CD14-positive monocyte (primary cell): Measurements from ENCODE around the gene IQSEC3. TPM values are rescaled to one million over a fixed set of nuclear protein-coding genes. Genes with fewer than 3 reads are reported as not detected.

ENCODE experiments used
- DNase-seq, 3 donors: peaks; one replicate each; pipeline ENCODE4 v3.0.0-alpha.2; 2011 to 2022
- H2AFZ ChIP-seq: 2 replicates; pipeline ENCODE4 v1.6.0; 2012; ENCODE audit warnings: mild to moderate bottlenecking, low read depth, low read length, inconsistent platforms; ENCODE audit not compliant: insufficient read depth, poor library complexity, severe bottlenecking
- H3K27ac ChIP-seq, 2 donors: 1 replicate in 1 of 2; 2 replicates in 1 of 2; pipeline ENCODE4 v1.5.1; 2012 to 2013; ENCODE audit warnings: low read length in 2 of 2, control low read depth in 1 of 2, inconsistent platforms in 1 of 2, low read depth in 1 of 2, mild to moderate bottlenecking in 1 of 2
- H3K27me3 ChIP-seq, 2 donors: one replicate each; pipeline versions ENCODE4 v1.6.0 to v1.6.1; 2011 to 2013; ENCODE audit warnings: low read length in 2 of 2; ENCODE audit not compliant: control insufficient read depth in 2 of 2, insufficient read depth in 2 of 2
- H3K36me3 ChIP-seq, 2 donors: replicated peaks in 1 of 2; 1 replicate in 1 of 2; 2 replicates in 1 of 2; pipeline versions ENCODE4 v1.5.1 to v1.6.1; 2012 to 2013; ENCODE audit warnings: low read length in 2 of 2, control low read depth in 1 of 2, inconsistent platforms in 1 of 2, mild to moderate bottlenecking in 1 of 2; ENCODE audit not compliant: insufficient read depth in 2 of 2, control insufficient read depth in 1 of 2
- H3K4me1 ChIP-seq, 2 donors: 1 replicate in 1 of 2; 2 replicates in 1 of 2; pipeline versions ENCODE4 v1.5.1 to v1.6.1; 2012 to 2013; ENCODE audit warnings: low read length in 2 of 2, control low read depth in 1 of 2, inconsistent platforms in 1 of 2, mild to moderate bottlenecking in 1 of 2, moderate library complexity in 1 of 2; ENCODE audit not compliant: insufficient read depth in 2 of 2, control insufficient read depth in 1 of 2
- H3K4me2 ChIP-seq: replicated peaks from 2 replicates; pipeline ENCODE3; 2012; ENCODE audit warnings: low read length, moderate library complexity, mild to moderate bottlenecking; ENCODE audit not compliant: poor library complexity, severe bottlenecking; ENCODE audit errors: extremely low read depth
- H3K4me3 ChIP-seq, 3 experiments: fragments of 200-600 bp in 1 of 3; sonication (generic) in 1 of 3; replicated peaks in 1 of 3; 1 replicate in 2 of 3; 2 replicates in 1 of 3; pipeline ENCODE4 v1.5.1; 2011 to 2013; ENCODE audit warnings: low read length in 3 of 3, mild to moderate bottlenecking in 3 of 3, control low read depth in 2 of 3, low read depth in 2 of 3, inconsistent platforms in 1 of 3, moderate library complexity in 1 of 3
- H3K79me2 ChIP-seq: 2 replicates; pipeline ENCODE4 v1.6.0; 2012; ENCODE audit warnings: mild to moderate bottlenecking, control low read depth, inconsistent platforms, low read length, moderate library complexity; ENCODE audit not compliant: insufficient read depth
- H3K9ac ChIP-seq: 2 replicates; pipeline ENCODE4 v1.6.0; 2017; ENCODE audit warnings: low read length, mild to moderate bottlenecking; ENCODE audit not compliant: insufficient read depth, poor library complexity, severe bottlenecking
- H3K9me3 ChIP-seq, 2 donors: replicated peaks in 1 of 2; 1 replicate in 1 of 2; 2 replicates in 1 of 2; pipeline versions ENCODE4 v1.5.1 to v1.6.1; 2012 to 2013; ENCODE audit warnings: low read length in 2 of 2, control low read depth in 1 of 2; ENCODE audit not compliant: control insufficient read depth in 1 of 2, insufficient read depth in 1 of 2
- H4K20me1 ChIP-seq: 2 replicates; pipeline ENCODE4 v1.6.0; 2012; ENCODE audit warnings: mild to moderate bottlenecking, low read length, control low read depth, moderate library complexity; ENCODE audit not compliant: insufficient read depth
- H3K27ac Mint-ChIP-seq, 7 donors: one replicate each; pipeline ENCODE4 v1.8.0; 2020; ENCODE audit warnings: mild to moderate bottlenecking in 7 of 7, mixed read lengths in 7 of 7, moderate library complexity in 6 of 7, inconsistent platforms in 2 of 7
- H3K27me3 Mint-ChIP-seq, 3 donors: one replicate each; pipeline ENCODE4 v1.8.0; 2021 to 2022; ENCODE audit warnings: low read depth in 3 of 3, mild to moderate bottlenecking in 3 of 3, mixed read lengths in 3 of 3, moderate library complexity in 3 of 3, inconsistent platforms in 1 of 3
- H3K36me3 Mint-ChIP-seq, 2 donors: one replicate each; pipeline ENCODE4 v1.8.0; 2020; ENCODE audit warnings: mixed read lengths in 2 of 2, inconsistent platforms in 1 of 2, mild to moderate bottlenecking in 1 of 2
- H3K4me1 Mint-ChIP-seq: one replicate; pipeline ENCODE4 v1.8.0; 2020; ENCODE audit warnings: mild to moderate bottlenecking, mixed read lengths
- H3K4me3 Mint-ChIP-seq, 2 donors: one replicate each; pipeline ENCODE4 v1.8.0; 2020; ENCODE audit warnings: mild to moderate bottlenecking in 2 of 2, mixed read lengths in 2 of 2, moderate library complexity in 1 of 2
- H3K9me3 Mint-ChIP-seq, 7 donors: one replicate each; pipeline ENCODE4 v1.8.0; 2020 to 2022; ENCODE audit warnings: mixed read lengths in 7 of 7, mild to moderate bottlenecking in 6 of 7, moderate library complexity in 6 of 7, inconsistent platforms in 2 of 7
- WGBS: methylation state at CpG from one replicate; pipeline ENCODE4 v1.1.5; 2013; ENCODE audit warnings: missing lambda C conversion rate; ENCODE audit not compliant: insufficient coverage; 5-methylcytosine and 5-hydroxymethylcytosine counted together
- intact Hi-C, 2 donors: fragments of 100-400 bp; cut with micrococcal nuclease; formaldehyde crosslinking; loops; one replicate each; pipeline versions ENCODE4 v1.15.0 to v1.15.1; 2023
- polyA plus RNA-seq, 3 donors: library from polyadenylated mRNA; depleted of rRNA in 1 of 3; unstranded in 2 of 3; stranded (reverse) in 1 of 3; fragments of 300-500 nt in 2 of 3; fragments of >200 nt in 1 of 3; fragmentation: Illumina TruSeq in 2 of 3; gene quantifications; 1 replicate in 2 of 3; 2 replicates in 1 of 3; pipeline ENCODE4 v1.2.3, GENCODE V29; 2012 to 2021
- TF ChIP-seq, protein P1 (sequence below): fragments of 200-600 bp; IDR thresholded peaks from one replicate; pipeline ENCODE4 v1.8.0; 2022; ENCODE audit warnings: antibody characterized with exemption, mild to moderate bottlenecking

The IQSEC3 gene
- polyA plus RNA-seq, 3 donors = not detected

DNA sequence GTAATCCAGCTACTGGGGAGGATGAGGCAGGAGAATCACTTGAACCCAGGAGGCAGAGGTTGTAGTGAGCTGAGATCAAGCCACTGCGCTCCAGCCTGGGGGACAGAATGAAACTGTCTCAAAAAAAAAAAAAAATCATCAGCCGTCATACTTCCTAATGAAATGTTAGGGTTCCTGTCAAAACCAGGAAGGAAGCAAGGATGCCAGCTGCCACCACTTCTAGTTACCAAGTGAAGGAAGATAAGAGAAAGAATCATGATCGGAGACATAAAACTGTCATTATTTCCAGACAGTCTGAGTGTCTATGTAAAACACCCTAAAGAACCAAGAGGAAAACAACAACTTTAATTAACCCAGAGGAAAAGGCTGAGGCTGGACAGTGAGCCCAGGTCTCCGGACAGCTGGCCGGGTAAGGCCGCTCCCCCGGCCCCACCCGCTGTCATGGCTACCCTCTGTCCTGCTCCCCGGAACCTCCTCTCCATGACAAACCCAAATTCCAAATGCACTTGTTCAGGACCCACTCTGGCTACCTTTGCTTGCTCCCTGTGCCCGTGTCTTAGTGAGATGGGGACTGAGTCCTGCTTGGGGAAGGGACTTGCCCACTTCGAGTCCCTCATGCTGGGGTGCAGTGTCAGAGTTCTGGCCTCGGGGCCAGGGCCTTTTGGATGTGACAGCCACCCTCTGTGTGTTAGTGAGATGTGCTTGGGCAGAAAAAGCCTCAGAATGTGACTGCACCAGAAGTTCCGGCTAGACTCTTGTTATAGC is 118.4 kb downstream of the IQSEC3 start:
- Histone ChIP-seq H3K27me3 (peaks cover 0 to 5% of the 10 kb centered on the region in 2 donors), H3K27ac (no peak overlapping the region), H3K9me3 (no peaks in the 10 kb centered on the region), H3K79me2 (no peaks in the 10 kb centered on the region), H3K4me2 (peak overlapping the region; percentile 28), H3K4me1 (peaks cover 32 to 44% of the 10 kb centered on the region in 2 donors), H2AFZ (no peak overlapping the region), H3K36me3 (no peaks in the 10 kb centered on the region), H3K4me3 (peak overlapping the region in 1 of 3 experiments; percentile 25), H3K9ac (no peak overlapping the region), H4K20me1 (no peaks in the 10 kb centered on the region)
- TF ChIP-seq, protein P1, sequence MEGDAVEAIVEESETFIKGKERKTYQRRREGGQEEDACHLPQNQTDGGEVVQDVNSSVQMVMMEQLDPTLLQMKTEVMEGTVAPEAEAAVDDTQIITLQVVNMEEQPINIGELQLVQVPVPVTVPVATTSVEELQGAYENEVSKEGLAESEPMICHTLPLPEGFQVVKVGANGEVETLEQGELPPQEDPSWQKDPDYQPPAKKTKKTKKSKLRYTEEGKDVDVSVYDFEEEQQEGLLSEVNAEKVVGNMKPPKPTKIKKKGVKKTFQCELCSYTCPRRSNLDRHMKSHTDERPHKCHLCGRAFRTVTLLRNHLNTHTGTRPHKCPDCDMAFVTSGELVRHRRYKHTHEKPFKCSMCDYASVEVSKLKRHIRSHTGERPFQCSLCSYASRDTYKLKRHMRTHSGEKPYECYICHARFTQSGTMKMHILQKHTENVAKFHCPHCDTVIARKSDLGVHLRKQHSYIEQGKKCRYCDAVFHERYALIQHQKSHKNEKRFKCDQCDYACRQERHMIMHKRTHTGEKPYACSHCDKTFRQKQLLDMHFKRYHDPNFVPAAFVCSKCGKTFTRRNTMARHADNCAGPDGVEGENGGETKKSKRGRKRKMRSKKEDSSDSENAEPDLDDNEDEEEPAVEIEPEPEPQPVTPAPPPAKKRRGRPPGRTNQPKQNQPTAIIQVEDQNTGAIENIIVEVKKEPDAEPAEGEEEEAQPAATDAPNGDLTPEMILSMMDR = no peak
- Mint-ChIP-seq H3K27ac (peak overlapping the region in 1 of 7 donors; percentile 72), H3K4me1 (peaks cover 36% of the 10 kb centered on the region), H3K9me3 (peaks cover 3 to 8% (median 6%) of the 10 kb centered on the region in 7 donors), H3K4me3 (peak overlapping the region in 1 of 2 donors; percentile 56), H3K36me3 (no peaks in the 10 kb centered on the region), H3K27me3 (peaks cover 15 to 36% (median 32%) of the 10 kb centered on the region in 3 donors)
- intact Hi-C loops = no loop called here
- peak in 2 of 3 donors; percentile 11 to 26 for DNase-seq
- 38% methylated on average over 6 of the region's 13 CpGs for WGBS

DNA sequence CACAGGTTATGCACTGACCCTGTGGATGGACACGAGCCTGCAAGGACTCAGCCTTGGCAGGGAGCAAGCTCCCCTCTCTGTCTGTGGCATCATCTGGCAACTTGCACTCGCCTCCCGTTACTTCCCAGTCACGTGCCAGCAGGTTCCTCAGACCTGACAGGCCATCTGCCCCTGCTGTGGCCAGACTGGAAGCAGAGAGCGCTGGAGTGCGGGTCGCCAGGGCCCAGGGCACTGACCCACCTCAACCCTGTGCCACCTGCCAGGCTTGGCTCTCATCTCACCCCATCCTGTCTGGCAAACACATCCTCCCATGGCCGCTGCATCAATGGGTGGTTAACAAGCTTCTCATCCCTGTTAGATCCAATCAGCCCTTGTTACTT is 119.0 kb downstream of the IQSEC3 start:
- Mint-ChIP-seq H3K27ac (peak overlapping the region in 1 of 7 donors; percentile 28), H3K4me3 (no peak overlapping the region), H3K4me1 (peaks cover 30% of the 10 kb centered on the region), H3K9me3 (peaks cover 3 to 8% (median 6%) of the 10 kb centered on the region in 7 donors), H3K36me3 (no peaks in the 10 kb centered on the region), H3K27me3 (peaks cover 17 to 39% (median 34%) of the 10 kb centered on the region in 3 donors)
- Histone ChIP-seq H3K27me3 (peaks cover 0 to 5% of the 10 kb centered on the region in 2 donors), H3K4me1 (peaks cover 26 to 38% of the 10 kb centered on the region in 2 donors), H3K4me2 (no peak overlapping the region), H3K36me3 (no peaks in the 10 kb centered on the region), H3K4me3 (no peak overlapping the region), H3K27ac (no peak overlapping the region), H4K20me1 (no peaks in the 10 kb centered on the region), H3K9ac (no peak overlapping the region), H3K9me3 (no peaks in the 10 kb centered on the region), H3K79me2 (no peaks in the 10 kb centered on the region), H2AFZ (no peak overlapping the region)
- intact Hi-C loops = no loop called here
- DNase-seq = no peak
- 62% methylated on average over 8 of the region's 8 CpGs for WGBS
- TF ChIP-seq, protein P1 = no peak
